Endothelial cell of umbilical vein (primary cell): ENCODE results near the gene BTAF1. TPM values are rescaled to one million over a fixed set of nuclear protein-coding genes. Genes with fewer than 3 reads are reported as not detected.
A peak's percentile ranks its signal among the peaks of the same experiment; 100 is the strongest.

Experiments
- Bru-seq: library from RNA; stranded (reverse); fragments of 400-500 nt; gene quantifications from one replicate; lab custom pipeline; 2021; lab: Mats Ljungman, UMichigan
- BruChase-seq, 2 experiments: library from RNA; stranded (reverse); fragments of 400-500 nt; gene quantifications; one replicate each; lab custom pipeline; 2021; lab: Mats Ljungman, UMichigan
- BruUV-seq: library from RNA; stranded (reverse); fragments of 400-500 nt; replicated peaks from 2 replicates; lab custom pipeline; 2021; lab: Mats Ljungman, UMichigan
- CTCF ChIA-PET: fragments of 300-600, 350-600 bp; sonication (Branson Sonifier 250); formaldehyde crosslinking; loops from one replicate; lab custom pipeline; 2021; ENCODE audit warnings: antibody characterized with exemption, inconsistent platforms; lab: Charles Lee
- POLR2A ChIA-PET: fragments of 300-600, 350-600 bp; sonication (Branson Sonifier 250); formaldehyde crosslinking; loops from one replicate; lab custom pipeline; 2021; ENCODE audit warnings: antibody characterized with exemption, inconsistent platforms; lab: Charles Lee
- DNase-seq: peaks from one replicate; pipeline ENCODE4 v3.0.0-alpha.2; 2011; ENCODE audit warnings: low read depth, low spot score
- FAIRE-seq: peaks from 2 replicates; lab custom pipeline; 2011; peaks lifted over from hg19 to GRCh38; lab: Jason Lieb, UNC
- H2AFZ ChIP-seq: 2 replicates; pipeline ENCODE4 v1.6.0; 2012; ENCODE audit warnings: low read depth, low read length, control low read depth, inconsistent platforms
- H3K27ac ChIP-seq: 2 replicates; pipeline ENCODE4 v1.5.1; 2011; ENCODE audit warnings: low read depth, mild to moderate bottlenecking, control low read depth, low read length, moderate library complexity; ENCODE audit not compliant: insufficient read depth
- H3K27me3 ChIP-seq, 2 experiments: 2 replicates each; pipeline versions ENCODE4 v1.6.0 to v1.6.1; 2011; ENCODE audit warnings: low read length in 2 of 2, mixed read lengths in 1 of 2; ENCODE audit not compliant: control insufficient read depth in 2 of 2, insufficient read depth in 2 of 2
- H3K36me3 ChIP-seq, 2 experiments: 2 replicates in 1 of 2; 3 replicates in 1 of 2; pipeline ENCODE4 v1.5.1; 2011; ENCODE audit warnings: low read length in 2 of 2, mild to moderate bottlenecking in 1 of 2, moderate library complexity in 1 of 2; ENCODE audit not compliant: control insufficient read depth in 2 of 2, insufficient read depth in 2 of 2; ENCODE audit errors: extremely low read depth in 1 of 2
- H3K4me1 ChIP-seq: 3 replicates; pipeline ENCODE4 v1.5.1; 2011; ENCODE audit warnings: mild to moderate bottlenecking, low read length; ENCODE audit not compliant: control insufficient read depth, insufficient read depth; ENCODE audit errors: extremely low read depth
- H3K4me2 ChIP-seq: 2 replicates; pipeline ENCODE4 v1.6.1; 2011; ENCODE audit warnings: low read length, control low read depth, mixed read lengths; ENCODE audit not compliant: insufficient read depth
- H3K4me3 ChIP-seq, 3 experiments: fragments of 200-600 bp in 1 of 3; sonication (generic), shearing (Covaris generic) in 1 of 3; replicated peaks in 1 of 3; 2 replicates each; pipeline ENCODE4 v1.5.1; 2011 to 2016; ENCODE audit warnings: control low read depth in 3 of 3, low read length in 3 of 3, mild to moderate bottlenecking in 2 of 3, inconsistent platforms in 1 of 3, low read depth in 1 of 3, moderate library complexity in 1 of 3; ENCODE audit not compliant: insufficient read depth in 1 of 3
- H3K79me2 ChIP-seq: 2 replicates; pipeline ENCODE4 v1.6.0; 2012; ENCODE audit warnings: low read length, inconsistent platforms; ENCODE audit not compliant: control insufficient read depth, insufficient read depth
- H3K9ac ChIP-seq: replicated peaks from 2 replicates; pipeline ENCODE3; 2011; ENCODE audit warnings: low read length, control low read depth; ENCODE audit not compliant: insufficient read depth; ENCODE audit errors: extremely low read depth
- H3K9me1 ChIP-seq: replicated peaks from 3 replicates; pipeline ENCODE4 v1.6.0; 2011; ENCODE audit warnings: mild to moderate bottlenecking, low read length; ENCODE audit not compliant: control insufficient read depth, insufficient read depth; ENCODE audit errors: extremely low read depth
- H3K9me3 ChIP-seq: replicated peaks from 2 replicates; pipeline ENCODE4 v1.5.1; 2012; ENCODE audit warnings: low read length, inconsistent platforms; ENCODE audit not compliant: control insufficient read depth, insufficient read depth
- H4K20me1 ChIP-seq: replicated peaks from 2 replicates; pipeline ENCODE3; 2011; ENCODE audit warnings: mild to moderate bottlenecking, low read length; ENCODE audit not compliant: control insufficient read depth, insufficient read depth; ENCODE audit errors: extremely low read depth
- CTCF ChIP-seq, 2 donors: IDR thresholded peaks; 1 replicate in 1 of 2; 2 replicates in 1 of 2; pipeline ENCODE4 v1.5.1; 2011; ENCODE audit warnings: low read length in 2 of 2, mild to moderate bottlenecking in 2 of 2, moderate library complexity in 2 of 2, control low read depth in 1 of 2, inconsistent platforms in 1 of 2, low read depth in 1 of 2; ENCODE audit not compliant: insufficient read depth in 1 of 2; ENCODE audit errors: extremely low read depth in 1 of 2
- EZH2 ChIP-seq: IDR thresholded peaks from 2 replicates; pipeline ENCODE4 v1.6.1; 2012; ENCODE audit warnings: borderline replicate concordance, low read depth, mild to moderate bottlenecking, moderate library complexity, low read length, inconsistent platforms; ENCODE audit not compliant: severe bottlenecking
- FOS ChIP-seq: IDR thresholded peaks from 2 replicates; pipeline ENCODE4 v1.6.1; 2011; ENCODE audit warnings: mild to moderate bottlenecking, low read length, moderate library complexity, borderline replicate concordance; ENCODE audit not compliant: insufficient read depth
- GATA2 ChIP-seq: IDR thresholded peaks from 2 replicates; pipeline ENCODE4 v1.7.0; 2011; ENCODE audit warnings: low read depth, mild to moderate bottlenecking, moderate library complexity, mixed read lengths, low read length; ENCODE audit not compliant: insufficient read length, insufficient read depth
- JUN ChIP-seq: IDR thresholded peaks from 2 replicates; pipeline ENCODE4 v1.6.1; 2011; ENCODE audit warnings: borderline replicate concordance, low read depth; ENCODE audit not compliant: insufficient read length, insufficient read depth
- MAX ChIP-seq: IDR thresholded peaks from 2 replicates; pipeline ENCODE4 v1.6.1; 2011; ENCODE audit not compliant: insufficient read depth, insufficient read length
- MYC ChIP-seq: IDR thresholded peaks from one replicate; pipeline ENCODE4 v1.6.1; 2011; ENCODE audit warnings: mild to moderate bottlenecking, low read depth, low read length
- POLR2A ChIP-seq: IDR thresholded peaks from 2 replicates; pipeline ENCODE4 v1.6.1; 2012; ENCODE audit warnings: low read depth, mild to moderate bottlenecking, control low read depth, low read length
- POLR2AphosphoS5 ChIP-seq: IDR thresholded peaks from 2 replicates; pipeline ENCODE4 v1.6.1; 2012; ENCODE audit warnings: low read depth, mild to moderate bottlenecking, control low read depth, low read length, moderate library complexity; ENCODE audit not compliant: insufficient read depth
- dilution Hi-C: fragments of 300-500 bp; cut with MboI; formaldehyde crosslinking; loops from one replicate; pipeline ENCODE4 v1.15.0; 2019; ENCODE audit warnings: low sequenced_read_pairs; ENCODE audit not compliant: extremely low pct_ligation_motif_present
- intact Hi-C: fragments of 100-400 bp; cut with micrococcal nuclease; formaldehyde crosslinking; loops from one replicate; pipeline ENCODE4 v1.10.0; 2022
- long read RNA-seq: library from polyadenylated mRNA; stranded (forward); transcript quantifications from one replicate; pipeline ENCODE4 v2.0.0, GENCODE V29; 2021
- polyA minus RNA-seq, 3 experiments: library from RNA; depleted of rRNA, polyadenylated mRNA; stranded (reverse); fragments of >200 nt; gene quantifications; 1 replicate in 1 of 3; 2 replicates in 2 of 3; pipeline ENCODE4 v1.2.3, GENCODE V29; 2011
- polyA plus RNA-seq, 4 experiments: library from polyadenylated mRNA; depleted of rRNA in 3 of 4; stranded (reverse) in 3 of 4; unstranded in 1 of 4; fragments of >200 nt; gene quantifications; 2 replicates each; pipeline versions ENCODE4 v1.2.1 to v1.2.3, GENCODE V29; 2011 to 2012; ENCODE audit warnings: missing spikeins in 1 of 4
- total RNA-seq: library from RNA; stranded (reverse); gene quantifications from 2 replicates; pipeline ENCODE4 v1.2.3, GENCODE V29; 2021

Gene BTAF1
- total RNA-seq, result 21.3 and 23.1 TPM in 2 replicates
- polyA plus RNA-seq, result 8.5 and 9.9 TPM in 2 replicates
- 3.7 and 5.3 TPM in 2 replicates for polyA plus RNA-seq (2011; cell fraction: cytosol; rRNA removed)
- polyA plus RNA-seq (2011; cell fraction: nucleus; rRNA removed), result 86.0 and 116 TPM in 2 replicates
- polyA plus RNA-seq (2012), result 22.3 and 24.7 TPM in 2 replicates
- 33.2 and 40.4 TPM in 2 replicates for polyA minus RNA-seq
- 22.3 TPM for polyA minus RNA-seq (2011; cell fraction: cytosol; rRNA and poly(A)+ RNA removed)
- polyA minus RNA-seq (2011; cell fraction: nucleus; rRNA and poly(A)+ RNA removed), result 60.5 and 86.2 TPM in 2 replicates
- Bru-seq, nascent RNA, result percentile 84 among the genes with signal in this experiment
- percentile 73 among the genes with signal in this experiment for BruChase-seq, experiment 1, labeled RNA remaining after a 6-hour chase
- percentile 78 among the genes with signal in this experiment for BruChase-seq, experiment 2, labeled RNA remaining after a 2-hour chase
- long read RNA-seq, full-length matches to known transcripts, result 6 of 13 reads
- long read RNA-seq, partial matches to known transcripts, result 3 of 13 reads
- long read RNA-seq, other reads (novel, unspliced or antisense), result 4 of 13 reads

GRCh38 chr10:91923371-91924211, at the start of gene BTAF1:
Gene BTAF1, plus strand, starts transcription at chr10:91923770. Its CDS starts 307 bp downstream, at chr10:91924077.
- Histone ChIP-seq H3K9ac (peak within 1 kb of the TSS; percentile 92), H3K4me3 (peak within 1 kb of the TSS; percentile 87 to 99 (median 87)), H3K4me2 (peak within 1 kb of the TSS; percentile 97), H3K27ac (peak within 1 kb of the TSS; percentile 66), H2AFZ (peak within 1 kb of the TSS; percentile 69), H3K9me1 (no peaks in the 10 kb centered on the region), H3K27me3 (no peaks in the 10 kb centered on the region), H3K79me2 (peaks cover 39% of the 10 kb centered on the region), H3K36me3 (no peaks in the 10 kb centered on the region), H3K9me3 (no peaks in the 10 kb centered on the region), H4K20me1 (no peaks in the 10 kb centered on the region), H3K4me1 (peaks cover 12% of the 10 kb centered on the region)
- POLR2A ChIA-PET, result interaction anchor here (0.5 to 1.3 kb wide), 4 partner anchors 11 to 291 kb away, joined by 3 to 6 read pairs (median 4); partner anchors contain the start of genes FGFBP3 and PPP1R3C
- intact Hi-C loops (loop anchor here (5.0 kb wide), 2 partner anchors 126 to 516 kb away; partner anchors contain the start of gene TNKS2), dilution Hi-C loops (no loop called here)
- CTCF ChIA-PET, result interaction anchor here (0.8 to 4.8 kb wide), 12 partner anchors 9 to 625 kb away, joined by 3 to 28 read pairs (median 3); partner anchors contain the start of genes FGFBP3 and TNKS2
- FAIRE-seq (peak; percentile 85), DNase-seq (peak; percentile 95)
- BruUV-seq, result TSS peak; percentile 95
- peak; percentile 25 for TF ChIP-seq JUN
- TF ChIP-seq FOS, result no peak
- TF ChIP-seq CTCF (IDR thresholded peaks at IDR 0.05; ENCODE audit: extremely low read depth in 1 of 2, insufficient read depth in 1 of 2, low read depth in 1 of 2, low read length in 2 of 2), result no peak
- peak; percentile 96 for TF ChIP-seq POLR2A
- TF ChIP-seq GATA2, result no peak
- no peak for TF ChIP-seq MAX
- no peak for TF ChIP-seq EZH2
- TF ChIP-seq POLR2AphosphoS5, result peak; percentile 95
- TF ChIP-seq MYC, result no peak
